ENCODE measurements around the gene CDK17. TPM values are rescaled to one million over a fixed set of nuclear protein-coding genes. Genes with fewer than 3 reads are reported as not detected.

Gene CDK17
- total and polyA plus RNA-seq, 2 of the 8 experiments (the other 6 are each of a cell fraction or from before 2014, with no cell fraction given) = 5.8 to 20.0 TPM

DNA sequence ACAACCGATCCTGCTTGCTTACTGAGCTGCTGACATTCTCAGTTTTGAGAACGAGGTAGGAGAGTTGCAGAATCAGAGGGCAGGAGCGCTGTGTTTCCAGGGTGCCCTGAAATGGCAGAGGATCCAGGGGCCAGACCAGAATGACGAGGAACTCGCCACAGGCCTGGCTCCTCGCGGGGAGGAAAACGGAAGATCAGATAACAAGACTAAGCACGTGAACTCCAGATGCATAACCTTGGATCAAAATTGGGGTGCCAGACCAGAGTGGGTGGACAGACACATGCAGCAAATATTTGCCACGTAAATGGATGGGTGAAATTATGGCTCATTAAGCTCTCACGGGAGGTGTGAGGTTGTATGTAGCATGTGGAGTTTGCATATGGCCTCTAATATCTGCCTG is 159.6 kb downstream of the CDK17 start:
- no peak overlapping the region for H4K91ac ChIP-seq (replicated peaks; ENCODE audit: insufficient read length, low read length)
- no peak overlapping the region for H3K56ac ChIP-seq (replicated peaks; ENCODE audit: insufficient read length, low read depth, low read length)
- no peak overlapping the region for H3K4ac ChIP-seq (replicated peaks; ENCODE audit: insufficient read length, low read depth, low read length)
- H3K4me3 ChIP-seq (ENCODE audit: extremely low read depth in 1 of 4, insufficient read depth in 2 of 4, low read depth in 3 of 4, low read length in 4 of 4) = no peak overlapping the region
- WGBS, 2 experiments (ENCODE audit: extremely low coverage in 1 of 2, insufficient coverage in 1 of 2, insufficient read length in 1 of 2, insufficient replicate concordance in 2 of 2, low coverage in 1 of 2, low lambda C conversion rate in 2 of 2, missing lambda C conversion rate in 1 of 2) = 76% methylated on average over 11 of the region's 11 CpGs; no CpG with 5 or more reads in 1 of the 2 experiments
- FAIRE-seq = no peak
- CTCF ChIA-PET (ENCODE audit: partially characterized antibody) = interaction anchor here (0.6 to 1.2 kb wide), 5 partner anchors 14 to 321 kb away, joined by 3 to 5 read pairs (median 3); no protein-coding TSS in a partner anchor
- peaks cover 0 to 3% (median 0%) of the 10 kb centered on the region in 4 experiments; a peak in 2 of 7 replicates for H3K4me1 ChIP-seq (replicated peaks in 1 of 4; ENCODE audit: control insufficient read depth in 3 of 4, insufficient read depth in 4 of 4, low read length in 3 of 4)
- H4K5ac ChIP-seq (ENCODE audit: insufficient read length, low read depth, low read length) = no peak overlapping the region
- H2BK12ac ChIP-seq (ENCODE audit: low read depth, low read length) = no peak overlapping the region
- POLR2A ChIA-PET (ENCODE audit: partially characterized antibody) = interaction anchor here (1.1 kb wide), 1 partner anchor 28 kb away, joined by 3 read pairs; no protein-coding TSS in a partner anchor
- peaks cover 0 to 2% of the 10 kb centered on the region in 2 experiments for H4K20me1 ChIP-seq (replicated peaks in 1 of 2; ENCODE audit: control insufficient read depth in 1 of 2, insufficient read depth in 2 of 2, low read length in 2 of 2)
- H2BK15ac ChIP-seq (ENCODE audit: low read length) = no peak overlapping the region
- no peak for DNase-seq (ENCODE audit: low read depth in 1 of 2, low spot score in 2 of 2)
- H3K9me3 ChIP-seq (ENCODE audit: insufficient read depth in 2 of 2, low read depth in 1 of 2, low read length in 1 of 2) = no peaks in the 10 kb centered on the region
- no peaks in the 10 kb centered on the region for H3K79me2 ChIP-seq (ENCODE audit: control insufficient read depth in 1 of 2, insufficient read depth in 2 of 2, low read length in 2 of 2)
- no peaks in the 10 kb centered on the region for H3K36me3 ChIP-seq (ENCODE audit: control insufficient read depth in 2 of 4, insufficient read depth in 4 of 4, low read length in 3 of 4)
- no peak overlapping the region for H2AK5ac ChIP-seq (ENCODE audit: low read depth, low read length)
- no peak overlapping the region for H3K23ac ChIP-seq (ENCODE audit: insufficient read length)
- H3K14ac ChIP-seq (ENCODE audit: insufficient read length) = no peak overlapping the region
- H2BK20ac ChIP-seq (ENCODE audit: low read length) = no peak overlapping the region
- no peak overlapping the region for H3K27ac ChIP-seq (ENCODE audit: low read depth, low read length)
- H3K27me3 ChIP-seq (replicated peaks in 1 of 4; ENCODE audit: control insufficient read depth in 3 of 4, extremely low read depth in 1 of 4, insufficient read depth in 3 of 4, low read length in 3 of 4) = no peaks in the 10 kb centered on the region
- no peak overlapping the region for H2BK120ac ChIP-seq (replicated peaks; ENCODE audit: low read depth, low read length)
- H3K23me2 ChIP-seq (ENCODE audit: low read depth, low read length) = no peaks in the 10 kb centered on the region
- no peak overlapping the region for H4K8ac ChIP-seq (ENCODE audit: extremely low read depth, insufficient read depth, low read length)
- H2BK5ac ChIP-seq (ENCODE audit: low read depth, low read length) = no peak overlapping the region
- H3K18ac ChIP-seq (ENCODE audit: extremely low read depth, low read length) = no peak overlapping the region
- peak overlapping the region in 1 of 4 experiments; percentile 54; a peak in 1 of 7 replicates for H3K9ac ChIP-seq (replicated peaks in 1 of 4; ENCODE audit: extremely low read depth in 1 of 4, low read depth in 3 of 4, low read length in 3 of 4)
- no peak overlapping the region for H3K4me2 ChIP-seq (ENCODE audit: insufficient read depth in 1 of 2, low read depth in 2 of 2, low read length in 2 of 2)
- H3K79me1 ChIP-seq (ENCODE audit: low read depth, low read length) = no peaks in the 10 kb centered on the region
- H2AFZ ChIP-seq (ENCODE audit: low read length) = no peak overlapping the region
